Left hindlimb (tissue), 1 donor: Measurements from ENCODE around the gene MACC1.
"Not testable (repeated sequence)": the region's sequence is repeated elsewhere in the genome, so short reads cannot be mapped to it uniquely, and the experiment has no call there.

ENCODE experiments used
- DNase-seq: peaks from one replicate; pipeline ENCODE4 v3.0.0-alpha.2; 2018

MACC1 gene

DNA sequence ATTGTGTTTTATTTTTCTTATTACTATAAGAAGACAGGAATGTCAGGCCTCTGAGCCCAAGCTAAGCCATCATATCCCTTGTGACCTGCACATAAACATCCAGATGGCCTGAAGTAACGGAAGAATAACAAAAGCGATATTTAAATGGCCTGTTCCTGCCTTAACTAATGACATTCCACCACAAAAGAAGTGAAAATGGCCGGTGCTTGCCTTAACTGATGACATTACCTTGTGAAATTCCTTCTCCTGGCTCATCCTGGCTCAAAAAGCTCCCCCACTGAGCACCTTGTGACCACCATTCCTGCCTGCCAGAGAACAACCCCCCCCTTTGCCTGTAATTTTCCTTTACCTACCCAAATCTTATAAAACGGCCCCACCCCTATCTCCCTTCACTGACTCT is 91.1 kb downstream of the MACC1 start:
- DNase-seq = not testable (repeated sequence)

DNA sequence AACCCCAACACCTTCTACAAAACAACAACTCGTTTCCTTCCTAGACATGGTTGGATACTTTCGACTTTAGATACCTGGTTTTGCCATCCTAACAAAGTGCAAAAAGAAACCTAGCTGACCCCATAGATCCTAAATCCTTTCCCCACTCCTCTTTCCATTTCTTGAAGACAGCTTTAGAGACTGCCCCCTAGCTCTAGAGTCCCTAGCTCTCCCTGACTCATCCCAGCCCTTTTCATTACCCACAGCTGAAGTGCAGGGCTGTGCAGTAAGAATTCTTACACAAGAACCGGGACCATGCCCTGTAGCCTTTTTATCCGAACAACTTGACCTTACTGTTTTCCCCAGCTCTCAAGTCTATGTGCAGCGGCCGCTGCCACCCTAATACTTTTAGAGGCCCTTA is 93.1 kb downstream of the MACC1 start:
- not testable (repeated sequence) for DNase-seq

DNA sequence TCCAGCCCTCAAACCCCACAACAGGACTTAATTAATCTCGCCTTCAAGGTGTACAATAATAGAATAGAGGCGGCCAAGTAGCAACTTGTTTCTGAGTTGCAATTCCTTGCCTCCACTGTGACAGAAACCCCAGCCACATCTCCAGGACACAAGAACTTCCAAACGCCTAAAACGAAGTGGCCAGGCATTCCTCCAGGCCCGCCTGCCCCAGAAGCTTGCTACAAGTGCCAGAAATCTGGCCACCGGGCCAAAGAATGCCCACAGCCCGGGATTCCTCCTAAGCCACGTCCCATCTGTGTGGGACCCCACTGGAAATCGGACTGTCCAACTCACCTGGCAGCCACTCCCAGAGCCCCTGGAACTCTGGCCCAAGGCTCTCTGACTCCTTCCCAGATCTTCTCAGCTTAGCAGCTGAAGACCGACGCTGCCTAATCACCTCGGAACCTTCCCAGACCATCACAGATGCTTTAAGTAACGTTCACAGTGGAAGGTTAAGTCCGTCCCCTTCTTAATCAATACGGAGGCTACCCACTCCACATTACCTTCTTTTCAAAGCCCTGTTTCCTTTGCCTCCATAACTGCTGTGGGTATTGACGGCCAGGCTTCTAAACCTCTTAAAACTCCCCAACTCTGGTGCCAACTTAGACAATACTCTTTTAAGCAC is 94.4 kb downstream of the MACC1 start:
- DNase-seq = not testable (repeated sequence)

DNA sequence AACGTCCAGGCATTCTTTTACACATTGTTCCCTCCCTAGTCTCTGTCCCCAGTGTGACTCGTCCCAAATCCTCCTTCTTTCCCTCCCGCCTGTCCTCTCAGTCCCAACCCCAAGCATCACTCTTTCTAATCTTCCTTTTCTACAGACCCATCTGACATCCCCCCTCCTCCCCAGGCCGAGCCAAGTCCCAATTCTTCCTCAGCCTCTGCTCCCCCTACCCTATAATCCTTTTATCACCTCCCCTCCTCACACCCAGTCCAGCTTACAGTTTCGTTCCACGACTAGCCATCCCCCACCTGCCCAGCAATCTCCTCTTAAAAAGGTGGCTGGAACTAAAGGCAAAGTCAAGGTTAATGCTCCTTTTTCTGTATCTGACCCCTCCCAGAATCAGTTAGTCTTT is 95.1 kb downstream of the MACC1 start:
- no peak for DNase-seq

DNA sequence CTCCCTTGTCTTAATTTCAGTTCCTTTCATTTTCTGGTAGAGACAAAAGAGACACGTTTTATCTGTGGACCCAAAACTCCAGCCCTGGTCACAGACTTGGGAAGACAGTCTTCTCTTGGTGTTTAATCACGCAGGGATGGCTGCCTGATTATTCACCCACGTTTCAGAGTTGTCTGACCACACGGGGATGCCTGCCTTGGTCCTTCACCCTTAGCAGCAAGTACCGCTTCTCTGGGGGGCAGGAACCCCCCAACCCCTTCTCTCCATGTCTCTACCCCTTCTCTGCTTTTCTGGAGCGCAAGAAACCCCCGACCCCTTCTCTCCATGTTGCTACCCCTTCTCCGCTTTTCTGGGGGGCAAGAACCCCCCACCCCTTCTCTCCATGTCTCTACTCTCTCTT is 95.8 kb downstream of the MACC1 start:
- DNase-seq = no peak

DNA sequence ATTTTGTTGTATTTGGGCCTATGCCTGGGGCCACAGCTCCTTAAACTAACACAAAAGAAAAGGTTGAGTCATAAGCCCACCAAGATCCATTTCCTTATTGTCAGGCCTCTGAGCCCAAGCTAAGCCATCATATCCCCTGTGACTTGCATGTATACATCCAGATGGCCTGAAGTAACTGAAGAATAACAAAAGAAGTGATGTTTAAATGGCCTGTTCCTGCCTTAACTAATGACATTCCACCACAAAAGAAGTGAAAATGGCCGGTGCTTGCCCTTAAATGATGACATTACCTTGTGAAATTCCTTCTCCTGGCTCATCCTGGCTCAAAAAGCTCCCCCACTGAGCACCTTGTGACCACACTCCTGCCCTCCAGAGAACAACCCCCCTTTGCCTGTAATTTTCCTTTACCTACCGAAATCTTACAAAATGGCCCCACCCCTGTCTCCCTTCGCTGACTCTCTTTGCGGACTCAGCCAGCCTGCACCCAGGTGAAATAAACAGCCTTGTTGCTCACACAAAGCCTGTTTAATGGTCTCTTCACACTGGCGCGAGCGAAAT is 96.5 kb downstream of the MACC1 start:
- not testable (repeated sequence) for DNase-seq

DNA sequence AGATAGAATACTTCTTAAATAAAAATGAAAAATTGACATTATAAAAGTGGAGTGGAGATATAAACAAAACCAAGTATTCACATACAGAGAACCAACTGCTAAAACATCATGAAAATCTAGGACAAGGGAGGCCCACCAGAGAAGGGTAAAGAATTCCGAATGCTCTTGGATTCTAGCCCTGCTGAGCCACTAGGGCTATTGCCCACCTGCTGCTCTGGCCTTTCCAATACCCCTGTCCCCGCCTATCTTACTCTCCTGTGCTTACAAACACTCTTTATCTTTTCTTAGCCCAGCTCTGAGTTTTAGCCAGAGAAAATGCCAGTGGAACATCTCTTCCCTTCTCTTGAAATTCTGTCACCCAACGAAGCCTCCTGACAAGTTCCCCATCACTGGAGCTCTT is 100.3 kb downstream of the MACC1 start:
- no peak for DNase-seq

DNA sequence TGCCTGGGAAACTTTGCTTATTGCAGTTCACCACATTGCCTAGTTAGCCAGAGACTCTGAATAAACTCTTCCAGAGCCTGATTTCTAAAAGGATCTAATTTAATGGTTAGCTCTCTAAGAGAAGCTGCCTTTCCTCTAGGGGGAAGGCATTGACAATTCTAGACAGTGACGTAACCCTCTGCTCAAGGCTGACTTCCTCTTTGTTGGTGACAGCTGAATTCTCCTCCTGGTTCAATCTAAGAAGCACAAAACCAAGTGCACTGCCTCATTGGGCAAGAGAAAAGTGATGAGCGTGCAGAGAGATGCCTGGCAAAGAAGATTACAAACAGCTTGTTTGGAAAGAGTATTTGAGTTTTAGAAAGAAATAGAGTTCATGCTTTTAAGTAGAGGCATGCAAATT is 102.7 kb downstream of the MACC1 start:
- DNase-seq = no peak

DNA sequence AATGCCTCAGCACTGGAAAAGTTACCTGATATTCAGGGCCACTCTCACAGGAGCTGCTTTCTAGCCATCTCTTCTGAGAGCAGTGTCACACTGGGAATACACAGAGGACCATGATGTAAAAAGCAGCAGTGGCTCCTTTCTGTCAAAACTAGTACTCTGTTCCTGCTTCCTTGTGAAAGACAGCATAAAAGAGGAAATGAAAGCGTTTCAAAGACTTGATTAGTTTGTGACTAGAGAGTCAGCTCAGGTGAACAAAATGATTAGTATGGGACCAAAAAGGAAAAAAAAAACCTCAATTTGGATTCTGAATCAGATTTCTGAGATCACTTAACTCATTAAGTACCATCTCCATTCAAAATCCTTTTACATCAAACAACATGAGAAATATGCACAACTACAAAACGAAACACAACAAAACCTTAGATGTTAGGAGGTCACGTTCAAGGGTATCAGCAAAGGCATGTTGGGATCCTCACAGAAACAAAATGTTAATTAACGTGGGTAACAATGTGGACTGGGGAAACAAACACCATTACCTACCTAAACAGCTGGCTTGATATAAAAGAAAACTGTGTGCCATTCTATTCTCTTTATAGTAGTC is 103.7 kb downstream of the MACC1 start:
- no peak for DNase-seq

DNA sequence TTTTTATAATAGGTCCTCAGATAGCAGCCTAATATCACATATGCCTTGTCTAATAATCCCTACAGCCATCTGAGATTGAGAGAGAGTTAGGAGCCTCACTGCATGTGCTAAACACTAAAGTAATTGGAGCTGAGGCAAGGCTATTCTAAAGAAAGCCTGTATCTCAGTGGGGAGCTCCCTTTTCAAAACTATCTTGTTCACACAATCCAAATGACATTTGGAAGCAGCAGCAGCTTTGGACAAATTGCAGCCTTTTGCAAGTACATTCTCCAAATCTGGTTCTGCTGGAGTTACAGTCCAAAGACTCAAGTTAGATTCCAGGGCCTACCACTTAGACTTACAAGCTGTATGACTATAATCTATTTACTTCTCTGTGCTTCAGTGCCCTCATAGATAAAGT is 104.5 kb downstream of the MACC1 start:
- DNase-seq = no peak

DNA sequence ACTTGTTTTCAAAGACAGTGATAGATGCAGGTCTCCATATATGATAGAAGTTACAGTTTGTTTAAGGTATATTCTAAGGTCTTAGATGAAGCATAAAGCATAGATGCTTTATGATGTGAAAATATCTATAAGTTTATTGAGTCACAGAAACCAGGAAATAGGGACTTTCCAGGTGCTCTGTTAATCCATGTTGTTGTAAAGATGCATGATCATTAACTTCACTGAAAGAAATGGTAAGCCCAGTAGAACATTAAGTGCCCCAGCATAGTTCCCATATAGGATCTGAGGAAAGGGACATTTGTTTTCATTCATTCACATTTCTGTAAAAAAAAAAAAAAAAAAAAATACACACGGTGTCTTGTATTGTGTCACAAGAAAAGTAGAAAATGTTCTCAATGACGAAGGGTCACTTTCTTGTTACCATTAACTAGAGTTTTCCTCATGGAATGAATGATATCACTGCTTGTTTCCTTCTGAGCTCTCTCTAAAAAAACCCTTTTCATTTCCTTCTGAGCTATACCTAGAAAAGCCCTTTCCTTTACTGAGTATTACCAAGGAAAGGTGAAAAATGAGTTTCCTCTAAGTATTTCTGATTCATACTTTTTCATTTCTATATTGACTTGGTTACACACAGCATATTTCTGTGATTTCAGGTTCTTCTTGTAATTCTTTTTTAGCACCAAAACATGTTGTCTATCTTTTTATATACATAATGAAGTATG is 105.2 kb downstream of the MACC1 start:
- DNase-seq = no peak

DNA sequence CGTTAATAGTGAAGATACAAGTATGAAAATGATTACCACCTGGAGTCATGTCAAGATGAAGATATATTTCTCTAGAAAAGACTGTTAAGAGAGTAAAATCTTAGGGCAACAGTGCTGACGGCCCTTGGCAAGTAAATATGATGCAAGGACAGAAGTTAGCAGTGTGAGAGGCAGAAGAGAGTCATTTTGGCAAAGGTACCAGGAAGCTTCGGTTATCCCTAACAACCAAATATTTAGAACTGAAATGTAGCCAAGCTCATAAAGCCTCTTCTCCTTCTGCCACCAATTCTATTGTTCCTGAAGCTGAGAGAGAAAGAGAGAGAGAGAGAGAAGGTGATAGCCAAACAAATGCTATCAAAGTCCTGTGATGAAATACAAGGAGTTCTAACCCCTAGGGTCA is 109.6 kb downstream of the MACC1 start:
- DNase-seq = no peak

DNA sequence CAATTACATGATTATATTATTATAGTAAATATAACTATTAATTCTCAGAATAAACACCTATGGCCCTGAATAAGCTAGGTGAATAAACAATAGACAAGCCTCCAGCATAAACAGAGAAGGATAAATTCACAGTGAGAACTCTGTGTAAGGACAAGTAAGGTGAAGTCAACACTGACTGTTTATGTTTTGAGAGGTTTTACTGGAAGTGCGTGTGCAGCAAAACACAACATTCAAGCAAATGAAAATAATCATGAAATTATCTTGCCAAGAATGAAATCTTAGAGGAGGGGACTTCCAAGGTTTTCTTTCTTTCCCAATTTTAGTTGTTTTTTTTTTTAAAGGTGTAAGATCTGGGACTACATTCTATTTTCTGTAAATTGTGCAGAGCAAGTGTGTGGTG is 112.5 kb downstream of the MACC1 start:
- DNase-seq = no peak

DNA sequence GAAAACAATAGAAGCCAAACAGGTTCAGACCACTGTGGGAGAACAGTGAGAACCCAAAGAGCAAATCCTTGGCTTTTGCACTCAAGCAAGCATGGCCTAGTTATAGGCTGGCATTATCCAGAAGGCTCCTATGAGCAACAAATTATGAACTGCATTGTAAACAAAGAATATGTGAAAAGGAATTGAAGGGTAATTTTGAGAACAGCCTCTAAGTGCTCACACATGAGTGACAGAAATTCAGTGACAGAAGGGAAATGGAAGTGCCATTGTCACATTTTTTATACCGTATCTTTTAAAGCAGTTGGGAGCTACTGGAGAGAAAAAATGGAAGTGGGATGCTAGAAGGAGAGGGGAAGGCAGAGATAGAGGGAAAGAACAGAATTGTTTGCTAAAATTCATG is 114.2 kb downstream of the MACC1 start:
- DNase-seq = no peak

DNA sequence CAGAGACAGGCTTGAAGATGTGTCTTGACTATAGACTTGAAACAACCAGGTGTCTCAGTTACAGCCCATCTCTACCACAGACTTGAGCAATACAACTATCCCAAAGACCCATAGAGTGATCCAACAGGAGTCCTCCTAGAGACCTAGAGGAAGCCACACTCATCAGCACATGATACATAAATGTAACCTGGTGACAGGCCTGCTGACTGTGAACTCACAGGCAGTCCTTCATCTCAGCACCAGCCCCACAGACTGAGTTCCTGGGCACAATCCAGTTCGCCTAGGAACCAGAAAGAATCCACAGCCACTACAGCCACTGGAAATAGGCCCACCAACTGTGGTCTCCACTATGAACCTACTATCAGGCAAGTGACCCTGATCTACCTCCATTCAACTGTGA is 121.3 kb downstream of the MACC1 start:
- no peak for DNase-seq

DNA sequence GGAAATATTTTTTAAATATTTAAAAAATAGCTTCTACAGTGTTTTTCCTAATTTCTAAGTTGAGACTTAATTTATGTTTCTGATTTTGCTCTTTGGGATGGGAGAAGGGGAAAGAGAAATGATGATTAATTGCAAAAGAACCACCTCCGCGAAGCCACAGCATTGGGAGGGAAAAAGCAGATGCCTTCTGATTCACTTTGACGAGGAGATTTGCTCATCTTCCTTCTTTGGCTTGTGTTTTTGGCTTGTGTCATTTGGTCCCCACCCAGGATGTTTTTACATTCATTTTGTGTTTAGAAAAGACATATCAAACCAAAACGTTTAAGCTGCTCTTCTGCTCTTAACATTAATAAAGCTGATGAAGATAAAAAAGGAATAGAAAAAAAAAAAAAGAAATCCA is 121.7 kb downstream of the MACC1 start:
- no peak for DNase-seq

DNA sequence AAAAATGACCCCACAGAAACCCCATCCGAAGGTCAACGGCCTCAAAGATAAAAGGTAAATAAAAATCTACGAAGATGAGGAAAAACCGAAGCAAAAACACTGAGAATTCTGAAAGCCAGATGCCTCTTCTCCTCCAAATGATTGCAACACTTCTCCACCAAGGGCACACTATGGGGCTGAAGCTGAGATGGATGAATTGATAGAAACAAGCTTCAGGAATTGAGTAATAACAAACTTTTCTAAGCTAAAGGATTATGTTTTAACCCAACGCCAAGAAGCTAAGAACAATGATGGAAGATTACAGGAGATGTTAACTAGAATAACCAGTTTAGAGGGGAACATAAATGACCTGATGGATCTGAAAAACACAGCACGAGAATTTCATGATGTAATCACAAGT is 127.8 kb downstream of the MACC1 start:
- no peak for DNase-seq

DNA sequence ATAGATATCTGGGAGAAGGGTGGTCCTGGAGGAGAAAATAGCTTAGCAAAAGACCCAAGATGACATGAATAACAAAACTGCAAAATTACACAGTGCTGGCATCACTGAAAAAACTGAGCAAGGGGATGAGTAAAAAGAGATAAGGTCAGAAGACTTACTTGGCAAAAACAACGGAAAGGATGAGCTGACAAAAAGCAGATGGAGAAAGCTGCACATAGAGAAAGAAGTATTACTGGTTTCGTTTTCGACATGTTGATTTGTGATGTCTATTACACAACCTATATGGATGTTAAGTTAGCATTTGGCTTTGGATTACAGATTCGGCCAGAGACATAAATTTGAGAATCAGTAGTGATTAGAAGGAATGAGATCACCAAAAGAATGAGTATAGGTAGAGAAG is 132.1 kb downstream of the MACC1 start:
- DNase-seq = no peak
